PC-3 (cell line): Measurements from ENCODE around the gene TBC1D2. TPM values are rescaled to one million over a fixed set of nuclear protein-coding genes. Genes with fewer than 3 reads are reported as not detected.

Experiments
- ATAC-seq: fragments of 200-7000 bp; cut with Tn5 transposase; 2 replicates; pipeline ENCODE4 v1.9.1; 2020; ENCODE audit warnings: mild to moderate bottlenecking, moderate library complexity
- BruUV-seq: library from RNA; stranded (reverse); fragments of 400-500 nt; replicated peaks from 2 replicates; lab custom pipeline; 2021; lab: Mats Ljungman, UMichigan
- CTCF ChIA-PET: fragments of 300-600 bp; sonication (Branson Sonifier 250); formaldehyde crosslinking; loops from one replicate; lab custom pipeline; 2022; ENCODE audit warnings: antibody characterized with exemption; lab: Charles Lee
- POLR2A ChIA-PET: fragments of 300-600 bp; sonication (Branson Sonifier 250); formaldehyde crosslinking; loops from one replicate; lab custom pipeline; 2022; ENCODE audit warnings: antibody characterized with exemption; ENCODE audit not compliant: unreplicated experiment; lab: Charles Lee
- DNase-seq: peaks from one replicate; pipeline ENCODE4 v3.0.0-alpha.2; 2015
- H2AFZ ChIP-seq: fragments of 300-600 bp; sonication (generic); 2 replicates; pipeline ENCODE4 v1.6.0; 2016; ENCODE audit warnings: antibody characterized with exemption, low read length
- H3F3A ChIP-seq: fragments of 300-600 bp; sonication (generic); one replicate; pipeline ENCODE4 v1.6.0; 2017; ENCODE audit warnings: antibody characterized with exemption, low read length, control low read depth, mild to moderate bottlenecking; ENCODE audit not compliant: unreplicated experiment
- H3K27ac ChIP-seq: fragments of 300-600 bp; sonication (generic); 2 replicates; pipeline ENCODE4 v1.5.1; 2016; ENCODE audit warnings: mild to moderate bottlenecking, low read length
- H3K27me3 ChIP-seq: fragments of 300-600 bp; sonication (generic); 2 replicates; pipeline ENCODE4 v1.6.1; 2016; ENCODE audit warnings: low read length, mixed read lengths
- H3K36me3 ChIP-seq: fragments of 300-600 bp; sonication (generic); 2 replicates; pipeline ENCODE4 v1.6.1; 2016; ENCODE audit warnings: low read depth, mixed run types, low read length, mixed read lengths
- H3K4me1 ChIP-seq: fragments of 300-600 bp; sonication (generic); 2 replicates; pipeline ENCODE4 v1.5.1; 2016; ENCODE audit warnings: low read length; ENCODE audit not compliant: insufficient read depth
- H3K4me2 ChIP-seq: fragments of 300-600 bp; sonication (generic); 2 replicates; pipeline ENCODE4 v1.6.0; 2016; ENCODE audit warnings: low read length
- H3K4me3 ChIP-seq: fragments of 300-600 bp; sonication (generic); 2 replicates; pipeline ENCODE4 v1.5.1; 2016; ENCODE audit warnings: mild to moderate bottlenecking, low read length, mixed read lengths
- H3K79me2 ChIP-seq: fragments of 300-600 bp; sonication (generic); 2 replicates; pipeline ENCODE4 v1.6.1; 2017; ENCODE audit warnings: low read length, mixed read lengths
- H3K9ac ChIP-seq: fragments of 300-600 bp; sonication (generic); 2 replicates; pipeline ENCODE4 v1.6.0; 2016; ENCODE audit warnings: mild to moderate bottlenecking, low read length
- H3K9me2 ChIP-seq: fragments of 300-600 bp; sonication (generic); replicated peaks from 2 replicates; pipeline ENCODE4 v1.6.1; 2016; ENCODE audit warnings: mixed run types, low read length, mixed read lengths
- H3K9me3 ChIP-seq: fragments of 300-600 bp; sonication (generic); 2 replicates; pipeline ENCODE4 v1.6.1; 2016; ENCODE audit warnings: low read length, mixed read lengths
- H4K20me1 ChIP-seq: fragments of 300-600 bp; sonication (generic); 2 replicates; pipeline ENCODE4 v1.6.1; 2016; ENCODE audit warnings: low read length, mixed read lengths
- CTCF ChIP-seq: fragments of 300-600 bp; sonication (generic); conservative IDR thresholded peaks from 2 replicates; pipeline ENCODE4 v1.5.1; 2017; ENCODE audit warnings: antibody characterized with exemption, low read depth, mild to moderate bottlenecking, low read length
- EZH2 ChIP-seq: fragments of 300-600 bp; sonication (generic); IDR thresholded peaks from one replicate; pipeline ENCODE4 v1.6.1; 2017; ENCODE audit warnings: antibody characterized with exemption, mild to moderate bottlenecking, low read length; ENCODE audit not compliant: unreplicated experiment
- EZH2phosphoT487 ChIP-seq: fragments of 300-600 bp; sonication (generic); IDR thresholded peaks from 2 replicates; pipeline ENCODE4 v1.6.1; 2018; ENCODE audit warnings: mild to moderate bottlenecking, antibody characterized with exemption, low read length, borderline replicate concordance
- intact Hi-C: fragments of 100-400 bp; cut with micrococcal nuclease; formaldehyde crosslinking; loops from 2 replicates; pipeline ENCODE4 v1.9.0; 2023
- total RNA-seq: library from RNA; depleted of rRNA; stranded (reverse); fragments of >200 nt; gene quantifications from 2 replicates; pipeline ENCODE4 v1.2.3, GENCODE V29; 2014

TBC1D2 gene
- total RNA-seq, 1 experiment from 2014 or later, result 7.4 TPM

GRCh38 chr9:98298476-98298875 is 43.0 kb upstream of the TBC1D2 start:
- no TSS peak for BruUV-seq
- DNase-seq (no peak), ATAC-seq (no peak)
- no peak overlapping the region for H3K4me2 ChIP-seq
- intact Hi-C loops, result no loop called here
- H3K4me1 ChIP-seq, result no peaks in the 10 kb centered on the region
- no peaks in the 10 kb centered on the region for H3K9me3 ChIP-seq
- no peak overlapping the region for H3K9ac ChIP-seq
- no peak overlapping the region for H2AFZ ChIP-seq
- H4K20me1 ChIP-seq, result no peaks in the 10 kb centered on the region
- ChIA-PET POLR2A (no interaction called here), CTCF (no interaction called here)
- no peaks in the 10 kb centered on the region for H3K27me3 ChIP-seq
- no peaks in the 10 kb centered on the region for H3K79me2 ChIP-seq
- H3K9me2 ChIP-seq, result no peaks in the 10 kb centered on the region
- no peak overlapping the region for H3K27ac ChIP-seq
- H3K36me3 ChIP-seq, result no peaks in the 10 kb centered on the region
- H3F3A ChIP-seq, result no peaks in the 10 kb centered on the region
- no peak overlapping the region for H3K4me3 ChIP-seq
- no peak for TF ChIP-seq EZH2

GRCh38 chr9:98295824-98296223 is 40.4 kb upstream of the TBC1D2 start:
- Histone ChIP-seq H3K27ac (no peak overlapping the region), H3K9me2 (no peaks in the 10 kb centered on the region), H3K79me2 (no peaks in the 10 kb centered on the region), H3K36me3 (no peaks in the 10 kb centered on the region), H3K9ac (no peak overlapping the region), H3K27me3 (no peaks in the 10 kb centered on the region), H3K4me1 (no peaks in the 10 kb centered on the region), H3K4me3 (no peak overlapping the region), H3K4me2 (no peak overlapping the region), H2AFZ (no peak overlapping the region), H3K9me3 (no peaks in the 10 kb centered on the region), H4K20me1 (no peaks in the 10 kb centered on the region), H3F3A (no peaks in the 10 kb centered on the region)
- intact Hi-C loops, result no loop called here
- ChIA-PET CTCF (no interaction called here), POLR2A (no interaction called here)
- DNase-seq (no peak), ATAC-seq (no peak)
- no TSS peak for BruUV-seq
- TF ChIP-seq CTCF (no peak), EZH2phosphoT487 (no peak), EZH2 (no peak)

- intact Hi-C loops, result no loop called here
- no peak for TF ChIP-seq EZH2
- TF ChIP-seq EZH2phosphoT487, result no peak
- TF ChIP-seq CTCF, result no peak
- H3K4me1 ChIP-seq, result no peaks in the 10 kb centered on the region
- BruUV-seq, result no TSS peak
- no peaks in the 10 kb centered on the region for H3K27me3 ChIP-seq
- no peak overlapping the region for H3K9ac ChIP-seq
- H4K20me1 ChIP-seq, result no peaks in the 10 kb centered on the region
- H3K4me2 ChIP-seq, result no peak overlapping the region
- POLR2A ChIA-PET, result no interaction called here
- H3K27ac ChIP-seq, result no peak overlapping the region
- no peak overlapping the region for H2AFZ ChIP-seq
- no peaks in the 10 kb centered on the region for H3F3A ChIP-seq
- H3K9me3 ChIP-seq, result no peaks in the 10 kb centered on the region
- no peak overlapping the region for H3K4me3 ChIP-seq
- no peak for DNase-seq
- no peaks in the 10 kb centered on the region for H3K79me2 ChIP-seq
- CTCF ChIA-PET, result no interaction called here
- H3K9me2 ChIP-seq, result no peaks in the 10 kb centered on the region
- no peaks in the 10 kb centered on the region for H3K36me3 ChIP-seq
- no peak for ATAC-seq
Measured at GRCh38 chr9:98291820-98292219, 36.4 kb upstream of the TBC1D2 start.
